Mesenchymal stem cell (in vitro differentiated cells and primary cell): Measurements from ENCODE around the gene C5orf15.

ENCODE experiments used
- DNase-seq: peaks from one replicate; pipeline ENCODE4 v3.0.0-alpha.2; 2013
- H2AFZ ChIP-seq: one replicate; pipeline ENCODE4 v1.6.1; 2013; ENCODE audit warnings: low read depth, mild to moderate bottlenecking, control low read depth, inconsistent platforms, low read length, moderate library complexity
- H2AK5ac ChIP-seq: 2 replicates; pipeline ENCODE4 v1.6.1; 2013; ENCODE audit warnings: low read length, moderate library complexity, mild to moderate bottlenecking, inconsistent platforms; ENCODE audit not compliant: severe bottlenecking
- H2BK120ac ChIP-seq: one replicate; pipeline ENCODE4 v1.6.1; 2013; ENCODE audit warnings: low read depth, mild to moderate bottlenecking, inconsistent platforms, low read length, moderate library complexity
- H2BK12ac ChIP-seq, 2 experiments: one replicate each; pipeline ENCODE4 v1.6.1; 2013; ENCODE audit warnings: inconsistent platforms in 2 of 2, low read length in 2 of 2, mild to moderate bottlenecking in 2 of 2, moderate library complexity in 2 of 2, control low read depth in 1 of 2
- H2BK15ac ChIP-seq: one replicate; pipeline ENCODE4 v1.6.1; 2013; ENCODE audit warnings: mild to moderate bottlenecking, low read depth, inconsistent platforms; ENCODE audit not compliant: poor library complexity, severe bottlenecking
- H2BK5ac ChIP-seq: 2 replicates; pipeline ENCODE4 v1.6.1; 2013; ENCODE audit warnings: low read depth, mild to moderate bottlenecking, low read length, control low read depth, inconsistent platforms; ENCODE audit not compliant: poor library complexity, severe bottlenecking
- H3K14ac ChIP-seq, 2 experiments: one replicate each; pipeline ENCODE4 v1.6.1; 2013; ENCODE audit warnings: inconsistent platforms in 2 of 2, low read length in 2 of 2, control low read depth in 1 of 2, mild to moderate bottlenecking in 1 of 2, moderate library complexity in 1 of 2
- H3K18ac ChIP-seq, 2 experiments: one replicate each; pipeline ENCODE4 v1.6.1; 2013; ENCODE audit warnings: inconsistent platforms in 2 of 2, low read length in 2 of 2, control low read depth in 1 of 2, low read depth in 1 of 2, mild to moderate bottlenecking in 1 of 2
- H3K23ac ChIP-seq, 2 experiments: one replicate each; pipeline ENCODE4 v1.6.1; 2013; ENCODE audit warnings: inconsistent platforms in 2 of 2, low read length in 2 of 2, mild to moderate bottlenecking in 2 of 2, moderate library complexity in 2 of 2, control low read depth in 1 of 2
- H3K27ac ChIP-seq: 2 replicates; pipeline ENCODE4 v1.5.1; 2013; ENCODE audit warnings: mild to moderate bottlenecking, moderate library complexity, low read length, control low read depth, inconsistent platforms; ENCODE audit not compliant: poor library complexity, severe bottlenecking
- H3K27me3 ChIP-seq, 2 experiments: 2 replicates each; pipeline versions ENCODE4 v1.6.1 to v1.7.0; 2013; ENCODE audit warnings: low read length in 2 of 2, mild to moderate bottlenecking in 2 of 2, moderate library complexity in 2 of 2, control low read depth in 1 of 2, inconsistent platforms in 1 of 2; ENCODE audit not compliant: control insufficient read depth in 1 of 2, insufficient read depth in 1 of 2
- H3K36me3 ChIP-seq, 2 experiments: 2 replicates each; pipeline versions ENCODE4 v1.6.1 to v1.7.0; 2013; ENCODE audit warnings: low read length in 2 of 2, control low read depth in 1 of 2, inconsistent platforms in 1 of 2, low read depth in 1 of 2, mild to moderate bottlenecking in 1 of 2; ENCODE audit not compliant: insufficient read depth in 2 of 2, control insufficient read depth in 1 of 2
- H3K4ac ChIP-seq, 2 experiments: one replicate each; pipeline ENCODE4 v1.6.1; 2013; ENCODE audit warnings: inconsistent platforms in 2 of 2, low read length in 2 of 2, mild to moderate bottlenecking in 2 of 2, moderate library complexity in 2 of 2, control low read depth in 1 of 2, low read depth in 1 of 2
- H3K4me1 ChIP-seq: 2 replicates; pipeline ENCODE4 v1.6.1; 2013; ENCODE audit warnings: low read depth, low read length, control low read depth; ENCODE audit not compliant: control insufficient read depth, insufficient read depth
- H3K4me2 ChIP-seq: 2 replicates; pipeline ENCODE4 v1.6.1; 2013; ENCODE audit warnings: low read length, mild to moderate bottlenecking, inconsistent platforms; ENCODE audit not compliant: poor library complexity, severe bottlenecking
- H3K4me3 ChIP-seq, 2 experiments: 2 replicates each; pipeline versions ENCODE4 v1.5.1 to v1.7.0; 2013; ENCODE audit warnings: low read length in 2 of 2, mild to moderate bottlenecking in 2 of 2, control low read depth in 1 of 2, low read depth in 1 of 2; ENCODE audit not compliant: insufficient read depth in 1 of 2
- H3K79me1 ChIP-seq: replicated peaks from 2 replicates; pipeline ENCODE4 v1.6.1; 2013; ENCODE audit warnings: mild to moderate bottlenecking, control low read depth, low read length, inconsistent platforms; ENCODE audit not compliant: poor library complexity, severe bottlenecking
- H3K9ac ChIP-seq: 2 replicates; pipeline ENCODE4 v1.7.0; 2013; ENCODE audit warnings: mild to moderate bottlenecking, low read length, moderate library complexity
- H3K9me3 ChIP-seq: 2 replicates; pipeline ENCODE4 v1.7.0; 2013; ENCODE audit warnings: mild to moderate bottlenecking, low read length; ENCODE audit not compliant: control insufficient read depth
- H4K8ac ChIP-seq: one replicate; pipeline ENCODE4 v1.6.1; 2013; ENCODE audit warnings: inconsistent platforms, mild to moderate bottlenecking, low read length, moderate library complexity
- H4K91ac ChIP-seq: one replicate; pipeline ENCODE4 v1.6.1; 2013; ENCODE audit warnings: mild to moderate bottlenecking, low read length, inconsistent platforms
- WGBS: methylation state at CpG from one replicate; pipeline ENCODE4 v1.1.7; 2013; ENCODE audit warnings: mixed read lengths; 5-methylcytosine and 5-hydroxymethylcytosine counted together

The C5orf15 gene

DNA sequence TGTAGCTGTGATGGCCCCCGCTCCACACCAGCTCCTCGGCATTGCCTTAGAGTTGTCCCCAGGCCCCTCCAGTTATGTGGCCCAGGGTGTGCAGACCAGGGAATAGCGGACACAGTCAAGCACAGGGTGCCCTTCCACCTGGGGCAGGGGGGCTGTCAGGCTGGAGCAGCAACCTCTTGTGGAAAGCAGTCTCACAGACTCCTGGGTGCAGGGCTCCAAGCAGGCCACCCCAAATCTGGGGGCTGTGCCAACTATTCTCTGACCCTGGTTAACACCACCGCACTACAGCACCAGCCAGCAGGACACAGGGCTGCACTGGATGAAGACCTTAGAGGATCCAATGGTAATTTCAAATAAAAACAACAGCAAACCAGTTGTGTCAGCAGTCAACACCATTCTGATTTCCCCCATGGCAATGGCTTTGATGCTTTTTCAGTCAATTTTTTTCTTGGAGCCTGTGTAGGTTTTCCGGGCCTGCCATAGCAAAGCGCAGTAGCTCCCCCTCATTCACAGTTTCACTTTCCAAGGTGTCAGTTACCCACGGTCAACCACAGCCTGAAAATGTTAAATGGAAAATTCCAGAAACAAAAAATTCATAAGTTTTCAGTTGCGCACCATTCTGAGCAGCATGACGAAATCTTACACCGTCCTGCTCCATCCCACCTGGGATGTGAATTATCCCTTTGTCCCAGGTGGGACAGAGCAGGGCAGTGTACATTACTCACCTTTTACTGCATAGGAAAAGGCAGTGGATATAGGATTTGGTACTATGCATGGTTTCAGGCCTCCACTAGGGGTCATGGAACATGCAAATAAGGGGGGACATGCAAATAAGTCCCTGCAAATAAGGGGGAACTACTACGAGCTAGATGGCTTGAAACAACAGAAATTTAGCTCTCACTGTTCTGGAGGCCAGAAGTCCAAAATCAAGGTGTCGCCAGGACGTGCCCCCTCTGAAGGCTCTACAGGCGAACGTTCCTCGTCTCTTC, 49.0 kb downstream of the C5orf15 start:
- no peak overlapping the region for H2BK12ac ChIP-seq
- peaks cover 4% of the 10 kb centered on the region for H3K4me1 ChIP-seq
- H3K4me3 ChIP-seq = no peak overlapping the region
- no peak overlapping the region for H3K23ac ChIP-seq
- no peaks in the 10 kb centered on the region for H3K36me3 ChIP-seq
- no peak overlapping the region for H2BK120ac ChIP-seq
- H3K27ac ChIP-seq = no peak overlapping the region
- H3K79me1 ChIP-seq = no peaks in the 10 kb centered on the region
- H3K9me3 ChIP-seq = no peaks in the 10 kb centered on the region
- no peak overlapping the region for H3K14ac ChIP-seq
- H3K4me2 ChIP-seq = no peak overlapping the region
- no peak overlapping the region for H2AK5ac ChIP-seq
- no peak overlapping the region for H2BK15ac ChIP-seq
- H3K9ac ChIP-seq = no peak overlapping the region
- DNase-seq = no peak
- H4K91ac ChIP-seq = no peak overlapping the region
- no peak overlapping the region for H2BK5ac ChIP-seq
- no peak overlapping the region for H3K4ac ChIP-seq
- H2AFZ ChIP-seq = no peak overlapping the region
- 90% methylated on average over 16 of the region's 16 CpGs for WGBS
- peaks cover 0 to 67% of the 10 kb centered on the region in 2 experiments for H3K27me3 ChIP-seq
- no peak overlapping the region for H4K8ac ChIP-seq
- no peak overlapping the region for H3K18ac ChIP-seq

DNA sequence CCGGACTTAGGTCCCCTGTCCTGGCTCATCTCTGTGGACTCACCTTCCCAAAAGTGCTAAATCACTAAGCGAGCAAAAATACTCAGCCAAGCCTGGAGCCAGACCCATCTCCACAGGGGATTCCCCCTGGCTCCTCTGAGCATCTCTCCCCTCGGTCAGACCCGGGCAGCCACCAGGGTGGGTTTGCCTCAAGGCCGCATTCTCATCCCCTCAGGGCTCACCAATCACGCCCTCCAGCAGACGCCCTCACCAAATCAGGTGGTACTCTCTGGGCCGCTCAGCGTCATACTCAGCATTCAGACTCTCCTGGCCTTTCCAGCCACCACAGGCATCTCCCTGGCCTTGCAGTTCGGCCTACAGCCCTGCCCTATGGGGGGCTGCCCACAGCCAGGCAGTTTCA, 49.7 kb downstream of the C5orf15 start:
- Histone ChIP-seq H3K36me3 (no peaks in the 10 kb centered on the region), H2AFZ (no peak overlapping the region), H2AK5ac (no peak overlapping the region), H2BK15ac (no peak overlapping the region), H3K18ac (no peak overlapping the region), H3K79me1 (no peaks in the 10 kb centered on the region), H4K8ac (no peak overlapping the region), H3K4me1 (peaks cover 4% of the 10 kb centered on the region), H3K27ac (no peak overlapping the region), H3K9me3 (no peaks in the 10 kb centered on the region), H2BK120ac (no peak overlapping the region), H3K4me3 (no peak overlapping the region), H2BK12ac (no peak overlapping the region), H3K27me3 (peaks cover 0 to 59% of the 10 kb centered on the region in 2 experiments), H3K4ac (no peak overlapping the region), H2BK5ac (no peak overlapping the region), H4K91ac (no peak overlapping the region), H3K9ac (no peak overlapping the region), H3K14ac (no peak overlapping the region), H3K4me2 (no peak overlapping the region), H3K23ac (no peak overlapping the region)
- no peak for DNase-seq
- WGBS = 90% methylated on average over 10 of the region's 10 CpGs

DNA sequence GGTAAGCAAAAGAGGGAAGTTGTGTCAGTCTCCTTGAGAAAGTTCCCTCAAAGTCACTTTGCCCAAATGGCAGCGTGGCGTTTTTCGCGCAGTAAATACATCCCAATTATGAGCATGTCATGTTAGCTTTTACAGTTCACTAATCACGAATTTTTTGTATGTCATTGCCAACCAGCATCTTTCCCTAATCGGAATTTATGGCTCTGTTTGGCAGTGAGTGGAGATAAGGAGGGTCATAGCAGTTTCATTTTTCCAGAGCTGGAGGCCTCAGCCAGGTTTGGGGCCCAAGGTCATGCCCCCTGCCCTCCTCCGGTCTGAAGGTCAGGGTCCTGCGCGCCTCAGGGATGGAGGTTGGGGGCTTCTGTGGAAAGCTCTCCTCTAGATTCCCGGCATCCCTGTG, 50.1 kb downstream of the C5orf15 start:
- Histone ChIP-seq H2AK5ac (no peak overlapping the region), H2BK5ac (no peak overlapping the region), H2BK15ac (no peak overlapping the region), H3K36me3 (no peaks in the 10 kb centered on the region), H3K79me1 (no peaks in the 10 kb centered on the region), H3K4me2 (no peak overlapping the region), H3K27me3 (peaks cover 0 to 61% of the 10 kb centered on the region in 2 experiments), H2BK12ac (no peak overlapping the region), H3K9me3 (no peaks in the 10 kb centered on the region), H2BK120ac (no peak overlapping the region), H3K23ac (no peak overlapping the region), H3K9ac (no peak overlapping the region), H3K4me3 (no peak overlapping the region), H3K4me1 (peaks cover 4% of the 10 kb centered on the region), H3K14ac (no peak overlapping the region), H3K4ac (no peak overlapping the region), H3K27ac (no peak overlapping the region), H4K8ac (no peak overlapping the region), H3K18ac (no peak overlapping the region), H4K91ac (no peak overlapping the region), H2AFZ (no peak overlapping the region)
- DNase-seq = no peak
- 82% methylated on average over 6 of the region's 10 CpGs for WGBS

DNA sequence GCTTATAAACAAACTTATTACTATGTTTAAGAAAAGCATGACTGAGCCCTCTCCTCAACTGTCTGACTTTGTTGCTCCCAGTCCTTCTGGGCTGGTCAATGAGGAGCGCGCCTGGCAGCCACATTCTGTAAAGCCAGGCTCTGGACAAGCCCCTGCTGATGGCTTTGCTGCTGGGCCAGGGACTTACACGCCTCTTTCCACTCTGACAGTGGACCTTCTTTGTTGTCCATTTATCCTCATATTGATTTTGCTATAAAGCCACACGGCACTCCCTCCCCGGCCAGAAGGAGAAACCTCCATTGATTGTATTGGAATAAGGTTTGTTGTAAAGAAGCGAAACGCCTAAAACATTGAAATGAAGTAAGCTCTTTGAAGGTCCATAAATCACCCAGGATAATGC, 50.6 kb downstream of the C5orf15 start:
- no peak for DNase-seq
- Histone ChIP-seq H3K4me1 (peaks cover 4% of the 10 kb centered on the region), H3K79me1 (no peaks in the 10 kb centered on the region), H2AK5ac (no peak overlapping the region), H3K14ac (no peak overlapping the region), H3K9ac (no peak overlapping the region), H4K8ac (no peak overlapping the region), H2AFZ (no peak overlapping the region), H4K91ac (no peak overlapping the region), H3K27ac (no peak overlapping the region), H3K27me3 (peaks cover 0 to 62% of the 10 kb centered on the region in 2 experiments), H3K4ac (no peak overlapping the region), H2BK120ac (no peak overlapping the region), H3K4me3 (no peak overlapping the region), H3K36me3 (no peaks in the 10 kb centered on the region), H3K9me3 (no peaks in the 10 kb centered on the region), H2BK5ac (no peak overlapping the region), H3K4me2 (no peak overlapping the region), H3K18ac (no peak overlapping the region), H3K23ac (no peak overlapping the region), H2BK15ac (no peak overlapping the region), H2BK12ac (no peak overlapping the region)
- 92% methylated on average over 5 of the region's 7 CpGs for WGBS
